ENCODE data around the gene NECTIN4.

NECTIN4 gene

GRCh38 chr1:161115132-161115711 is 25.9 kb upstream of the NECTIN4 start:
- Histone ChIP-seq H3K9me3 (ENCODE audit: insufficient read depth, low read length, severe bottlenecking) (no peaks in the 10 kb centered on the region), H3K36me3 (ENCODE audit: insufficient read depth, low read length) (peaks cover 35% of the 10 kb centered on the region), H3K27me3 (ENCODE audit: insufficient read depth, low read length, poor library complexity) (no peaks in the 10 kb centered on the region), H3K27ac (ENCODE audit: low read length) (no peak overlapping the region), H3K9ac (ENCODE audit: low read depth, low read length) (no peak overlapping the region), H3K4me1 (ENCODE audit: insufficient read depth, low read length) (peaks cover 61% of the 10 kb centered on the region), H2AFZ (ENCODE audit: low read depth, low read length) (no peak overlapping the region), H3K4me3 (ENCODE audit: low read depth in 1 of 2, low read length in 2 of 2) (peak overlapping the region in 1 of 2 experiments; percentile 22; a peak in 1 of 4 replicates), H3K4me2 (ENCODE audit: insufficient read depth, low read length) (peak overlapping the region; percentile 75; the same call in 1 of the 2 replicates), H3K79me2 (ENCODE audit: insufficient read depth, low read length) (peaks cover 90% of the 10 kb centered on the region), H4K20me1 (ENCODE audit: insufficient read depth, low read length) (peaks cover 43% of the 10 kb centered on the region; the same call in 1 of the 2 replicates)
- DNase-seq = no peak
- no peak for ATAC-seq (ENCODE audit: insufficient read depth, low read depth)
- TF ChIP-seq EZH2 (IDR thresholded peaks at IDR 0.05; ENCODE audit: borderline replicate concordance, low read depth, low read length, severe bottlenecking) = no peak
- TF ChIP-seq CTCF (IDR thresholded peaks at IDR 0.05; ENCODE audit: borderline replicate concordance, extremely low read depth, low read length, poor library complexity, severe bottlenecking) = no peak

- Histone ChIP-seq H3K4me2 (ENCODE audit: insufficient read depth, low read length) (peak overlapping the region; percentile 5; the same call in 1 of the 2 replicates), H4K20me1 (ENCODE audit: insufficient read depth, low read length) (peaks cover 50% of the 10 kb centered on the region; the same call in 1 of the 2 replicates), H3K4me3 (ENCODE audit: low read depth in 1 of 2, low read length in 2 of 2) (no peak overlapping the region), H3K36me3 (ENCODE audit: insufficient read depth, low read length) (peaks cover 34% of the 10 kb centered on the region), H3K9me3 (ENCODE audit: insufficient read depth, low read length, severe bottlenecking) (no peaks in the 10 kb centered on the region), H3K9ac (ENCODE audit: low read depth, low read length) (no peak overlapping the region), H2AFZ (ENCODE audit: low read depth, low read length) (no peak overlapping the region), H3K27me3 (ENCODE audit: insufficient read depth, low read length, poor library complexity) (no peaks in the 10 kb centered on the region), H3K79me2 (ENCODE audit: insufficient read depth, low read length) (peaks cover 96% of the 10 kb centered on the region), H3K4me1 (ENCODE audit: insufficient read depth, low read length) (peaks cover 54% of the 10 kb centered on the region), H3K27ac (ENCODE audit: low read length) (no peak overlapping the region)
- TF ChIP-seq CTCF (IDR thresholded peaks at IDR 0.05; ENCODE audit: borderline replicate concordance, extremely low read depth, low read length, poor library complexity, severe bottlenecking) = no peak
- TF ChIP-seq EZH2 (IDR thresholded peaks at IDR 0.05; ENCODE audit: borderline replicate concordance, low read depth, low read length, severe bottlenecking) = no peak
- ATAC-seq (ENCODE audit: insufficient read depth, low read depth) (no peak), DNase-seq (no peak)
Measured at GRCh38 chr1:161114556-161114955, 25.2 kb upstream of the NECTIN4 start.

GRCh38 chr1:161113915-161114314 is 24.6 kb upstream of the NECTIN4 start:
- Histone ChIP-seq H2AFZ (ENCODE audit: low read depth, low read length) (no peak overlapping the region), H3K4me2 (ENCODE audit: insufficient read depth, low read length) (peak overlapping the region; percentile 5; the same call in 1 of the 2 replicates), H3K4me3 (ENCODE audit: low read depth in 1 of 2, low read length in 2 of 2) (no peak overlapping the region), H3K79me2 (ENCODE audit: insufficient read depth, low read length) (peaks cover 98% of the 10 kb centered on the region), H3K36me3 (ENCODE audit: insufficient read depth, low read length) (peaks cover 40% of the 10 kb centered on the region), H3K27ac (ENCODE audit: low read length) (no peak overlapping the region), H3K27me3 (ENCODE audit: insufficient read depth, low read length, poor library complexity) (no peaks in the 10 kb centered on the region), H3K9me3 (ENCODE audit: insufficient read depth, low read length, severe bottlenecking) (no peaks in the 10 kb centered on the region), H3K9ac (ENCODE audit: low read depth, low read length) (no peak overlapping the region), H4K20me1 (ENCODE audit: insufficient read depth, low read length) (peaks cover 55% of the 10 kb centered on the region; the same call in 1 of the 2 replicates), H3K4me1 (ENCODE audit: insufficient read depth, low read length) (peaks cover 48% of the 10 kb centered on the region)
- ATAC-seq (ENCODE audit: insufficient read depth, low read depth) (no peak), DNase-seq (no peak)
- TF ChIP-seq CTCF (IDR thresholded peaks at IDR 0.05; ENCODE audit: borderline replicate concordance, extremely low read depth, low read length, poor library complexity, severe bottlenecking) (no peak), EZH2 (IDR thresholded peaks at IDR 0.05; ENCODE audit: borderline replicate concordance, low read depth, low read length, severe bottlenecking) (no peak)
